Osteoblast (primary cell): ENCODE data around the gene STXBP2. TPM values are rescaled to one million over a fixed set of nuclear protein-coding genes. Genes with fewer than 3 reads are reported as not detected.

Source experiments
- DNase-seq: peaks from one replicate; pipeline ENCODE4 v3.0.0; 2011; ENCODE audit warnings: low spot score, mixed read lengths; ENCODE audit not compliant: insufficient read length; ENCODE audit errors: missing footprints
- H2AFZ ChIP-seq: 2 replicates; pipeline ENCODE4 v1.6.0; 2011; ENCODE audit warnings: mild to moderate bottlenecking, low read length
- H3K27ac ChIP-seq: 2 replicates; pipeline ENCODE4 v1.5.1; 2011; ENCODE audit warnings: mild to moderate bottlenecking, low read depth, low read length, moderate library complexity
- H3K27me3 ChIP-seq: 2 replicates; pipeline ENCODE4 v1.6.0; 2012; ENCODE audit warnings: mild to moderate bottlenecking, control low read depth, inconsistent platforms, low read length, moderate library complexity; ENCODE audit not compliant: insufficient read depth
- H3K36me3 ChIP-seq: 2 replicates; pipeline ENCODE4 v1.5.1; 2011; ENCODE audit warnings: mild to moderate bottlenecking, low read length, control low read depth, moderate library complexity; ENCODE audit not compliant: insufficient read depth
- H3K4me1 ChIP-seq: 2 replicates; pipeline ENCODE4 v1.5.1; 2011; ENCODE audit warnings: mild to moderate bottlenecking, low read length, control low read depth, moderate library complexity; ENCODE audit not compliant: insufficient read depth
- H3K4me2 ChIP-seq: 2 replicates; pipeline ENCODE4 v1.6.0; 2011; ENCODE audit warnings: mild to moderate bottlenecking, low read length; ENCODE audit not compliant: insufficient read depth
- H3K4me3 ChIP-seq: fragments of 200-600 bp; sonication (generic); 3 replicates; pipeline ENCODE4 v1.5.1; 2012; ENCODE audit warnings: mild to moderate bottlenecking, low read length, inconsistent platforms; ENCODE audit not compliant: insufficient read depth
- H3K79me2 ChIP-seq: 2 replicates; pipeline ENCODE4 v1.6.0; 2012; ENCODE audit warnings: mild to moderate bottlenecking, low read length, control low read depth, inconsistent platforms; ENCODE audit not compliant: insufficient read depth
- H3K9me3 ChIP-seq: 2 replicates; pipeline ENCODE4 v1.5.1; 2011; ENCODE audit warnings: low read depth, low read length, control low read depth
- H4K20me1 ChIP-seq: 2 replicates; pipeline ENCODE4 v1.6.0; 2012; ENCODE audit warnings: mild to moderate bottlenecking, low read length, control low read depth; ENCODE audit not compliant: insufficient read depth
- total RNA-seq: library from RNA; depleted of rRNA; stranded (reverse); fragments of >200 nt; gene quantifications from 2 replicates; pipeline ENCODE4 v1.2.3, GENCODE V29; 2012
- TF ChIP-seq, protein P1 (sequence below): IDR thresholded peaks from 2 replicates; pipeline ENCODE4 v1.5.1; 2011; ENCODE audit warnings: mild to moderate bottlenecking, low read depth, low read length, moderate library complexity; ENCODE audit errors: extremely low read depth

The STXBP2 gene
- total RNA-seq, 1 donor: 3.3 TPM

DNA sequence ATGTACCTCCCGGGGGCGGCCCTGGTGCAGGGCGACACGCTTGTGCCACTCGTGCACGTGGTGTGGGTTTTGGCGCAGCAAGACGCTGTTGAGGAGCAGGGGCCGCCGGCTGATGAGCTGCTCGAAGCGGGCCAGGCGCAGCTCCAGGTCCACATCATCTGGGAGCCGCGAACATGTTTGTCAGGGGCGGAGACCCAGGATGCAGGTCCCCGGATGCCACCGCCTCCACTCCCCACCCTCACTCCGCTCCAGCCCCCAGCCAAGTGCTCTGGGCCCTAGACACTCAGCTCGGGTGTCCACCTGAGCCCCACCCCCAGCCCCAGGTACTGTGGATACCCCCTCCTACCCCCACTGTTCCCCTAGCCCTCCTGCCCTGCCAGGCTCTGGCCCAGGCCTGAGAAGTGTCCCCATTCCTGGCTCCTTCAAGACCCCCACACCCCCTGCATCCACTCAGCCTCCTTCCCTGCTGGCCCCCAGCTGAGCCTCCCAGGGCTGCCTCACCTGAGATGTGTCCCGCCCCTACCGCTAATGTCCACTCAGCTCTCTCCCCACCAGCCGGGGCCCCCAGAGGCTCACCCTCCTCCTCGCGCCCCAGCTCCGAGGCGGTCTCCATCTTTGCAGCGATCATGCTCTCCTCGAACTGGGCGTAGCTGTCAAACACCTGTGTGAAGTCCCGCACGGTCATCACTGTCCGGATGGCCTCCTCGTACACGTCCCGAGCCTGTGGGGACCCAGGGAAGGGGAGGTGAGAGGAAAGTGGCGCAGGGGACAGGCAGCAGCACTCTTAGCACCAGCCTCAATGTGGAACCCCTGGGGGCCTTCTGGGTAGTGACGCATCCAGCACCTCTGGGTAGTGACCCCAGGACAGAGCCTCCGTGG is 12.9 kb upstream of the STXBP2 start:
- peaks cover 10% of the 10 kb centered on the region for H4K20me1 ChIP-seq
- H2AFZ ChIP-seq: no peak overlapping the region
- DNase-seq: no peak
- TF ChIP-seq, protein P1, sequence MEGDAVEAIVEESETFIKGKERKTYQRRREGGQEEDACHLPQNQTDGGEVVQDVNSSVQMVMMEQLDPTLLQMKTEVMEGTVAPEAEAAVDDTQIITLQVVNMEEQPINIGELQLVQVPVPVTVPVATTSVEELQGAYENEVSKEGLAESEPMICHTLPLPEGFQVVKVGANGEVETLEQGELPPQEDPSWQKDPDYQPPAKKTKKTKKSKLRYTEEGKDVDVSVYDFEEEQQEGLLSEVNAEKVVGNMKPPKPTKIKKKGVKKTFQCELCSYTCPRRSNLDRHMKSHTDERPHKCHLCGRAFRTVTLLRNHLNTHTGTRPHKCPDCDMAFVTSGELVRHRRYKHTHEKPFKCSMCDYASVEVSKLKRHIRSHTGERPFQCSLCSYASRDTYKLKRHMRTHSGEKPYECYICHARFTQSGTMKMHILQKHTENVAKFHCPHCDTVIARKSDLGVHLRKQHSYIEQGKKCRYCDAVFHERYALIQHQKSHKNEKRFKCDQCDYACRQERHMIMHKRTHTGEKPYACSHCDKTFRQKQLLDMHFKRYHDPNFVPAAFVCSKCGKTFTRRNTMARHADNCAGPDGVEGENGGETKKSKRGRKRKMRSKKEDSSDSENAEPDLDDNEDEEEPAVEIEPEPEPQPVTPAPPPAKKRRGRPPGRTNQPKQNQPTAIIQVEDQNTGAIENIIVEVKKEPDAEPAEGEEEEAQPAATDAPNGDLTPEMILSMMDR: no peak
- H3K4me3 ChIP-seq: no peak overlapping the region
- no peaks in the 10 kb centered on the region for H3K9me3 ChIP-seq
- no peak overlapping the region for H3K4me2 ChIP-seq
- peaks cover 41% of the 10 kb centered on the region for H3K79me2 ChIP-seq
- H3K27ac ChIP-seq: no peak overlapping the region
- H3K36me3 ChIP-seq: peaks cover 19% of the 10 kb centered on the region
- no peaks in the 10 kb centered on the region for H3K27me3 ChIP-seq
- peaks cover 9% of the 10 kb centered on the region for H3K4me1 ChIP-seq

DNA sequence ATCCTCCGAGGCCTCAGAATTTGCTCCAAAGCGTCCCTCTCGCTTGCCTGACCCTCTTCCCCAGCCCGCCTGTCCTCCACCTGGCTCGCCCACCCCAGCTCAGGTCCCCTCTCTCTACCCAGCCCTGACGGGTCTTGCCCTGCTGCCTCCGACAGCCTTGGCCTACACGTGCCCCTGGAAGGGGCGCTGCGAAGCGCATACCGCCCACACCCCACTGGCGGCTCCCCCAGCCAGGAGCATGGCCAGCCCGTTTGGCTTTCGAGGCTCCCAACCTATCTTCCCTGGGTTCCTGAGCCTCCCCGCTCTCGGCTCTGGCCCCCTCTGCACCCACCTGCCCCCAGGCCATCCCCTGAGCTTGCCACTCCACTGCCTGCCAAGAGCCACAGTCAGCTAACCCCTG is 12.1 kb upstream of the STXBP2 start:
- H2AFZ ChIP-seq: no peak overlapping the region
- H3K27me3 ChIP-seq: no peaks in the 10 kb centered on the region
- H3K4me2 ChIP-seq: no peak overlapping the region
- H3K4me1 ChIP-seq: peaks cover 9% of the 10 kb centered on the region
- no peak for DNase-seq
- TF ChIP-seq, protein P1: no peak
- H4K20me1 ChIP-seq: peaks cover 10% of the 10 kb centered on the region
- peaks cover 48% of the 10 kb centered on the region for H3K79me2 ChIP-seq
- H3K9me3 ChIP-seq: no peaks in the 10 kb centered on the region
- H3K4me3 ChIP-seq: no peak overlapping the region
- peaks cover 19% of the 10 kb centered on the region for H3K36me3 ChIP-seq
- H3K27ac ChIP-seq: no peak overlapping the region

DNA sequence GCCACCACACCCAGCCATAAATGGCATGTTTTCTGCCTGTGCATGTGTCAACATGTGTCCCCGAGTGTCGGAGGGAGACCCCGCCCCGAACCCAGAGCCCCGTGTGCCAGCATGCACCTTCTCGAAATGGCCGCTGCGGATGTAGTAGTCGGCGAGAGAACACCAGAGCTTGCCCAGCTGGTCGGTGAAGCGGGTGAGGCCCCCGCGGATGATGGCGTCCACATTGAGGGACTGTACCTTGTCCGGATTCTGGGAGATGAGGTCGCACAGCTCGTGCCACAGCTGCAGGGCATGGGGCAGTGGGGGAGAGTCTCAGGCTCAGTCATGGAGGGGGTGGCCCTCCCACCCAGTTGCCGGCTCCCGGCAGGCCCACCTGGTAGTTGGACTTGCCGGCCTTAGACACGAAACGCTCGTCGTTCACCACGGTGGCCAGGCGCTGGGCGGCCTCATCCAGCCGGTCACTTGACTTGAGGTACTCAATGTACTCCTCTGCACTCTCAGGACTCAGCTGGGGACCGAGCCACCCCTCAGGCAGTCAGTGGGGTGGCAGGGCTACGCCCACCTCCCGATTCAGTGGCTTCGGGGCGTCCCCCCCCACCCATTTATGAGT is 11.0 kb upstream of the STXBP2 start:
- H3K79me2 ChIP-seq: peaks cover 58% of the 10 kb centered on the region

More for the DNA sequence above, 11.0 kb upstream of the STXBP2 start:
- peaks cover 10% of the 10 kb centered on the region for H4K20me1 ChIP-seq
- H3K27me3 ChIP-seq: no peaks in the 10 kb centered on the region
- peaks cover 16% of the 10 kb centered on the region for H3K4me1 ChIP-seq
- H3K36me3 ChIP-seq: peaks cover 19% of the 10 kb centered on the region
- TF ChIP-seq, protein P1: no peak
- DNase-seq: no peak
- H3K4me2 ChIP-seq: no peak overlapping the region
- H3K9me3 ChIP-seq: no peaks in the 10 kb centered on the region
- H3K4me3 ChIP-seq: no peak overlapping the region
- H2AFZ ChIP-seq: no peak overlapping the region
- no peak overlapping the region for H3K27ac ChIP-seq
